SK-N-DZ (cell line): ENCODE results near the gene RGL2.
"Not testable (repeated sequence)": the region's sequence is repeated elsewhere in the genome, so short reads cannot be mapped to it uniquely, and the experiment has no call there.

Experiments used
- DNase-seq: peaks from one replicate; pipeline ENCODE4 v3.0.0-alpha.2; 2015; ENCODE audit warnings: low spot score

RGL2 gene

DNA sequence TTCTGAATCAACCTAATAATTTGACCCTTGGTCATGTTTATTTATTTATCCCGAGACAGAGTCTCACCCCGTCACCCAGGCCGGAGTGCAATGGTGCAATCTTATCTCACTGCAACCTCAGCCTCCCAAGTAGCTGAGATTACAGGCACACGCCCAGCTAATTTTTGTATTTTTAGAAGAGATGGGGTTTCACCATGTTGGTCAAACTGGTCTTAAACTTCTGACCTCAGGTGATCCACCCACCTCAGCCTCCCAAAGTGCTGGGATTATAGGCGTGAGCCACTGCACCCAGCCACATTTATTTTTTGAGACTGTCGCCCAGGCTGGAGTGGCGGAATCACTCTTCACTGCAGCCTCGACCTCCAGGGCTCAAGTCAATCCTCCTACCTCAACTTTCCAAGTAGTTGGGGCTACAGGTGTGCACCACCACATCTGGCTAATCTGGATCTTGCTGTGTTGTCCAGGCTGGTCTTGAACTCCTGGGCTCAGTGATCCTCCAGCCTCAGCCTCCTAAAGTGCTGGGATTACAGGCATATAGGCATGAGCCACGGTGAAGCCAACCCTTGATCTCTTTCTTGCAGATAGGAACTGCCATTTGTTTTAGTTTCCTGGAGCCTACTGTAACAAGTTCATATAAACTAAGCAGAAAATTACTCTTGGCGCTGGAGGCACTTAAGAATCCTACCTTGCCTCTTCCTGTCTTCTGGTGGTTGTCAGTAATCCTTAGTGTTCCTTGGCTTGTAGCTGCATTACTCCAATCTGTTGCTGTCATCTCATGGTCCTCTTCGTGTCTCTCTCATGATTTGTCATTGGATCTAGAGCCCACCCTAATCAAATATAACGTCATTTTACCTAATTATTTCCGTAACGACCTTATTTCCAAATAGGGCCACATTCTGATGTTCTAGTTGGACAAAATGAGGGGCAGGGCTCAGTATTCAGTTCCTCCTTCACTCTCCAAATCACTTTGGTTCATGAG lies 24.5 kb downstream of the RGL2 start:
- DNase-seq: no peak

- DNase-seq: no peak
These were observed 25.4 kb downstream of the RGL2 start for GRCh38 chr6:33273129-33273923.

- no peak for DNase-seq
These were observed 26.2 kb downstream of the RGL2 start for GRCh38 chr6:33272275-33273128.

GRCh38 chr6:33271468-33272274 lies 27.1 kb downstream of the RGL2 start, which contains the start of the genes RPS18 and VPS52:
Gene RPS18 (plus strand): TSS chr6:33272075. CDS start chr6:33272120, 45 bp downstream.
Gene VPS52 (minus strand): TSS chr6:33271876. CDS start chr6:33271675, 201 bp downstream.
- DNase-seq: peak; percentile 99

- DNase-seq: no peak
These were observed 27.6 kb downstream of the RGL2 start for GRCh38 chr6:33271117-33271467.

DNA sequence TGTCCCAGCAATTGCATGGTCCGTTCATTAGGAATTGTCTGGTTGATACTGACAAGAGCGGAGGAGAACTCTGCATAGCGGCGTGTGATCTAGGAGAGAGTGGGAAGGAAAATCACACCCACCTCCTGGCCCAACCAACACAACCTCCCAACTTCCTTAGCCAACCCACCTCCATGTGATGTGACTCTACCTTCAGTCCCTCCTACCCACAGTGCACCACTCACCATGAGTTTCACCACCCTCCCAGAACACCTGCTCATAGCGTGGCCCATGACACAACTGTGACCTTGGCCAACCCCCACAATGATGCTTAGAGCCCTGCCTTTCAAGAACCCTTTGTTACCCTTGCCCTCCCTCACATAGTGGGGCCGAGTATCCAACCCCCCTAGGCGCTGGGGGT lies 34.7 kb downstream of the RGL2 start:
- no peak for DNase-seq

DNA sequence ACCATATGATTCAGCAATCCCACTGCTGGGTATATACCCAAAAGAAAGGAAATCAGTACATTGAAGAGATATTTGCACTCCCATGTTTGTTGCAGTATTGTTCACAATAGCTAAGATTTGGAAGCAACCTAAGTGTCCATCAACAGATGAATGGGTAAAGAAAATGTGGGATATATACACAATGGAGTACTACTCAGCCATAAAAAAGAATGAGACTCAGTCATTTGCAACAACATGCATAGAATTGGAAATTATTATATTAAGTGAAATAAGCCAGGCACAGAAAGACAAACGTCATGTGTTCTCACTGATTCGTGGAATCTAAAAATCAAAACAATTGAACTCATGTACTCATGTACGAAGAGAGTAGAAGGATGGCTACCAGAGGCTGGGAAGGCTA lies 36.3 kb downstream of the RGL2 start:
- not testable (repeated sequence) for DNase-seq

- no peak for DNase-seq
These were observed 39.7 kb downstream of the RGL2 start for GRCh38 chr6:33259032-33259431.

GRCh38 chr6:33254591-33254990 lies 44.2 kb downstream of the RGL2 start:
- no peak for DNase-seq

GRCh38 chr6:33252759-33253158 lies 46.0 kb downstream of the RGL2 start:
- no peak for DNase-seq

DNA sequence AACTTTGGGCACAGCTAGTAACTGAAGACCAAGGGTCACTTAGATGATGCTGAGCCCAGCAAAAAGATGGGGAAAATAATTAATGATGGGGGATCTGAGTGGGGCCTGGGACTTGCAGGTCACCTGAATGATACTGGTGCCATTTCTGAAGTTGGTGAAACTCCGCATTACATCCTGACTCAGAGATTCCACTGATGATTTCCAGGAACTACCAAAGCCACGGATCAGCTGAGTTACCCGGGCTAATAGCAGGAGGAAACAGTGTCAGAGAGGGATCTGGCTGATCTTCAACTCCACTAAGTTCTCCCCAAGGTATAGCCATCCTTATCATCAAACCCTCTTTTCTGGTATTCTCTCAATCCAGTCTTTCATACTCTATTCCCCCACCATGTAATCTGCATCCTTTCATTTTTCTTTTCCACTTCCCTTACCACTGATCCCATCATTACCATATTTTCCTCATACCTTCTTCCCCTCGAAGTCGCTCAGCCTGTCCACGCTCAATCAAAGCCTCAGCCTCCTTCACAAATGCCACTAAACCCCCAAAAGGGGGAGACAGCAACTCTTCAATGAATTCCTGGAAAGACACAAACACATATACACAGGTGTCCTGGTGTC lies 47.2 kb downstream of the RGL2 start:
- DNase-seq: no peak

DNA sequence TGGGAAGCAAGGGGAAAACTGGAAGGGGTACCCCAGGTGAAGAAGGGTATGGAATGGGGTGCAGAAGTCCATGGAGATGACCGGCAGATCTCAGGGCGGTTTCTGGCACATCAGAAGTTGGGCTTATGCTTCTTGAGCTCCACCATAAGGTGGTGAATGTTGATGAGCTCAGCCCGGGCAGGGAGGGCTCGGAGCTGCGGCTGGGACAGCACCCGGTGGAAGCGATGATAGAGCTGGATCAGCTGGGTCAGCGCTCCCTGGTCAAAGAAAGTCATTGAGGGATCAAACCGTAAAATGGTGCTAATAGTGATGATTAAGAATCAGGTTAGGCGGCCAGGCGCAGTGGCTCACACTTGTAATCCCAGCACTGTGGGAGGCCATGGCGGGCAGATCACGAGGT lies 48.0 kb downstream of the RGL2 start:
- no peak for DNase-seq

DNA sequence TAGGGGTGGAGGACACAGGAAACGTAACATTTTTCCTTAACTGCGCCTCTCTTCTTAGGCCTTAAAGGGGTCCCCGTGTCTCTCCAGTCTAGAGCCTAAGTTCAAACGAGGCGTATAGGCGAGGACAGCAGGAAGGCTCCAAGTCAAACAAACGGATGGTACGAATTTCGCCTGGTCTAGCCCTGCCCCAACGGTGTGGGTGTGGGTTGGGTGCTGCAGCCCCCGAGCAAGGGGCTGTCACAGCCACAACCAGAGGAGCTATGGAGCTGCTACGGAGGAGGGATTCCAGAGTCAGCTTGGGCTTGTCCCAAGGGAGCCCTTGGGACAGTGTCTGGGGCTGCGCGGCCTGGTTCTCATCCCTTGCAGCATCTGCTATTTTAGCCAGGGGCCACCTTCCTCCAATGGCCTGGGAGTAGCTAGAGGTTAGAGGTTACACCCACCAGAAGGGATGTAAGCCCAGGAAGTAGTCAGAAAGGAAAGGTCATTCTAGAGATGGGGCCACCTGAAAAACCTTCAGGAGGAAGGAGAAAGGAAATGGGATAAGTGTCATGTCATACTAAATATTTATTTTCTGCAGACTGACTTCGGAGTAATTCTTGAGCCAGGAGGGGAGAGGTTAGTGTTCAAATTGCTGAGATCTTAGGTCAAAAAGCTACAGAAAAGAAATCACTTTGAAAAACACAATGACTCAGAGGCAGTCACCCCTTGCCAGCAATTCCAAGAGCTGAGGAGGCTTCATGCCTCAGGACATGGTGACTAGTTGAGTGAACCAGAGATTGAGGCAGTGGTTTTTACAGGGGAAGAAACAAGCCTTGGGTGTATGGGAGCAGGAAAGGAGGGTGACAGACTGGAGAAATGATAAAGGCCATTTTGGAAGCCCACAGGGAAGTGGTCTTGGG lies 48.8 kb downstream of the RGL2 start:
- peak; percentile 87 for DNase-seq

- peak; percentile 99 for DNase-seq
These were observed 49.6 kb downstream of the RGL2 start for GRCh38 chr6:33248932-33249731.

DNA sequence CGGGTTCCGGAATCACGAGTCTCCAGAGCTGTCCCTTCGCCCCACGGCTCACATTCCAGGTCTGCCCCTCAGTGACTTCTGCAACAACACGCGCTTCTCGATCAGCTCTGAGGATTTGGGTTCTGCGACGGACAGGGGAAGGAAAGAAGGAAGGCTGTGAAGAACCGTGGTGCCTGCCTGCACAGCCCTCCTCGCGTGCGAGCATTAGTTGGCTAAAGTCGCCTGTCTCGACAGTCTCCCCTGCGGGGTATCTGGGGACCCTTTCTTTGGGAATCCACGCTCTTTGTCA lies 50.2 kb downstream of the RGL2 start:
- no peak for DNase-seq

- DNase-seq: peak; percentile 85
These were observed 50.6 kb downstream of the RGL2 start for GRCh38 chr6:33247977-33248642.

DNA sequence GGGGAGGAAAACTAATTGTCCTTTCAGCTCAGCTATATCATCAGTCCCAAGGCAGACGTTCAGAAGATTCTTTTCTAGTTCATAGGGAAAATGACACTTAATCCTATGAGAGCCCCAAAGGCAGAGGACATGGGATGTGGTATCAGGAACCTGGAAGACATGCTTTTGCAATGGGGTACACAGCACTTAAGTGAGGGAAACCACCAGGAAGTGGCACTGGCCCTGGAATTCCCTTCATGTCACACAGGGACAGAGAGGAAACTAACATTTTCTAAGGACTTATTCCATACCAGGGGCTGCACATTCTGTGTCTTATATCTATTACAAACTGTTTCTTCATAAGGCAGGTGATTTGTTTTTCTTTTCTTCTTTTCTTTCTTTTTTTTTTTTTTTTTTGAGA lies 55.3 kb downstream of the RGL2 start:
- no peak for DNase-seq

- no peak for DNase-seq
These were observed 56.8 kb downstream of the RGL2 start for GRCh38 chr6:33241968-33242367.
